ENCODE results near the gene C16orf86. TPM values are rescaled to one million over a fixed set of nuclear protein-coding genes. Genes with fewer than 3 reads are reported as not detected.

The C16orf86 gene
- total and polyA plus RNA-seq, 5 donors from 2014 or later = 3.2 to 6.8 (median 5.9) TPM

GRCh38 chr16:67650023-67650422, 16.6 kb upstream of the C16orf86 start:
- peak overlapping the region in 2 of 3 donors; percentile 9 to 92 for H3K27ac Mint-ChIP-seq
- Histone ChIP-seq H3K4me1 (ENCODE audit: control insufficient read depth, insufficient read depth, low read length, poor library complexity, severe bottlenecking) (peaks cover 22% of the 10 kb centered on the region), H3K9me3 (ENCODE audit: control insufficient read depth in 2 of 2, low read length in 2 of 2) (no peaks in the 10 kb centered on the region), H3K4me3 (ENCODE audit: low read depth, low read length) (no peak overlapping the region), H3K36me3 (ENCODE audit: control insufficient read depth, insufficient read depth, low read length) (peaks cover 56% of the 10 kb centered on the region), H3K27me3 (ENCODE audit: control insufficient read depth, insufficient read depth, low read length) (no peaks in the 10 kb centered on the region), H3K27ac (ENCODE audit: insufficient read depth, low read length, poor library complexity, severe bottlenecking) (no peak overlapping the region)
- H3K4me3 Mint-ChIP-seq = peak overlapping the region in 1 of 4 donors; percentile 70
- ATAC-seq (ENCODE audit: low read depth in 2 of 2) (no peak), DNase-seq (no peak)
- no peaks in the 10 kb centered on the region for H3K9me3 Mint-ChIP-seq
- peaks cover 23% of the 10 kb centered on the region for H3K36me3 Mint-ChIP-seq
- no peaks in the 10 kb centered on the region for H3K27me3 Mint-ChIP-seq
- peaks cover 0 to 33% (median 9%) of the 10 kb centered on the region in 4 donors for H3K4me1 Mint-ChIP-seq

- H3K4me1 Mint-ChIP-seq = peaks cover 0 to 31% (median 12%) of the 10 kb centered on the region in 4 donors
These were observed 15.6 kb upstream of the C16orf86 start for GRCh38 chr16:67651039-67651438.

GRCh38 chr16:67651847-67652246, 14.8 kb upstream of the C16orf86 start:
- peaks cover 30% of the 10 kb centered on the region for H3K36me3 Mint-ChIP-seq

More at GRCh38 chr16:67651039-67651438, 15.6 kb upstream of the C16orf86 start:
- peaks cover 66% of the 10 kb centered on the region for H3K36me3 ChIP-seq (ENCODE audit: control insufficient read depth, insufficient read depth, low read length)
- peaks cover 30% of the 10 kb centered on the region for H3K36me3 Mint-ChIP-seq
- H3K9me3 Mint-ChIP-seq = no peaks in the 10 kb centered on the region
- no peaks in the 10 kb centered on the region for H3K27me3 ChIP-seq (ENCODE audit: control insufficient read depth, insufficient read depth, low read length)
- DNase-seq = no peak
- H3K27ac Mint-ChIP-seq = peak overlapping the region in 1 of 3 donors; percentile 92
- H3K27ac ChIP-seq (ENCODE audit: insufficient read depth, low read length, poor library complexity, severe bottlenecking) = no peak overlapping the region
- H3K4me3 Mint-ChIP-seq = peak overlapping the region in 1 of 4 donors; percentile 4
- ATAC-seq (ENCODE audit: low read depth in 2 of 2) = no peak
- peaks cover 12% of the 10 kb centered on the region for H3K4me1 ChIP-seq (ENCODE audit: control insufficient read depth, insufficient read depth, low read length, poor library complexity, severe bottlenecking)
- H3K27me3 Mint-ChIP-seq = no peaks in the 10 kb centered on the region
- no peak overlapping the region for H3K4me3 ChIP-seq (ENCODE audit: low read depth, low read length)
- no peaks in the 10 kb centered on the region for H3K9me3 ChIP-seq (ENCODE audit: control insufficient read depth in 2 of 2, low read length in 2 of 2)

GRCh38 chr16:67652578-67653127, 14.0 kb upstream of the C16orf86 start:
- H3K9me3 ChIP-seq (ENCODE audit: control insufficient read depth in 2 of 2, low read length in 2 of 2) = no peaks in the 10 kb centered on the region
- no peak overlapping the region for H3K4me3 ChIP-seq (ENCODE audit: low read depth, low read length)
- peaks cover 30% of the 10 kb centered on the region for H3K36me3 Mint-ChIP-seq
- no peaks in the 10 kb centered on the region for H3K27me3 ChIP-seq (ENCODE audit: control insufficient read depth, insufficient read depth, low read length)
- peaks cover 0 to 26% (median 11%) of the 10 kb centered on the region in 4 donors for H3K4me1 Mint-ChIP-seq
- no peak for DNase-seq
- no peak overlapping the region for H3K27ac ChIP-seq (ENCODE audit: insufficient read depth, low read length, poor library complexity, severe bottlenecking)
- no peaks in the 10 kb centered on the region for H3K27me3 Mint-ChIP-seq
- no peak overlapping the region for H3K27ac Mint-ChIP-seq
- ATAC-seq (ENCODE audit: low read depth in 2 of 2) = no peak
- peaks cover 66% of the 10 kb centered on the region for H3K36me3 ChIP-seq (ENCODE audit: control insufficient read depth, insufficient read depth, low read length)
- no peak overlapping the region for H3K4me3 Mint-ChIP-seq
- H3K4me1 ChIP-seq (ENCODE audit: control insufficient read depth, insufficient read depth, low read length, poor library complexity, severe bottlenecking) = no peaks in the 10 kb centered on the region
- no peaks in the 10 kb centered on the region for H3K9me3 Mint-ChIP-seq

More at GRCh38 chr16:67651847-67652246, 14.8 kb upstream of the C16orf86 start:
- Histone ChIP-seq H3K4me3 (ENCODE audit: low read depth, low read length) (no peak overlapping the region), H3K9me3 (ENCODE audit: control insufficient read depth in 2 of 2, low read length in 2 of 2) (no peaks in the 10 kb centered on the region), H3K27me3 (ENCODE audit: control insufficient read depth, insufficient read depth, low read length) (no peaks in the 10 kb centered on the region), H3K27ac (ENCODE audit: insufficient read depth, low read length, poor library complexity, severe bottlenecking) (no peak overlapping the region), H3K4me1 (ENCODE audit: control insufficient read depth, insufficient read depth, low read length, poor library complexity, severe bottlenecking) (peaks cover 4% of the 10 kb centered on the region), H3K36me3 (ENCODE audit: control insufficient read depth, insufficient read depth, low read length) (peaks cover 70% of the 10 kb centered on the region)
- peaks cover 0 to 26% (median 11%) of the 10 kb centered on the region in 4 donors for H3K4me1 Mint-ChIP-seq
- no peaks in the 10 kb centered on the region for H3K9me3 Mint-ChIP-seq
- H3K27me3 Mint-ChIP-seq = no peaks in the 10 kb centered on the region
- H3K4me3 Mint-ChIP-seq = peak overlapping the region in 1 of 4 donors; percentile 38
- DNase-seq (no peak), ATAC-seq (ENCODE audit: low read depth in 2 of 2) (no peak)
- H3K27ac Mint-ChIP-seq = no peak overlapping the region

- Histone ChIP-seq H3K27ac (ENCODE audit: insufficient read depth, low read length, poor library complexity, severe bottlenecking) (no peak overlapping the region), H3K9me3 (ENCODE audit: control insufficient read depth in 2 of 2, low read length in 2 of 2) (no peaks in the 10 kb centered on the region), H3K4me1 (ENCODE audit: control insufficient read depth, insufficient read depth, low read length, poor library complexity, severe bottlenecking) (peaks cover 4% of the 10 kb centered on the region), H3K36me3 (ENCODE audit: control insufficient read depth, insufficient read depth, low read length) (peaks cover 66% of the 10 kb centered on the region), H3K27me3 (ENCODE audit: control insufficient read depth, insufficient read depth, low read length) (no peaks in the 10 kb centered on the region), H3K4me3 (ENCODE audit: low read depth, low read length) (no peak overlapping the region)
- no peaks in the 10 kb centered on the region for H3K9me3 Mint-ChIP-seq
- H3K27ac Mint-ChIP-seq = no peak overlapping the region
- H3K36me3 Mint-ChIP-seq = peaks cover 30% of the 10 kb centered on the region
- H3K4me3 Mint-ChIP-seq = no peak overlapping the region
- ATAC-seq (ENCODE audit: low read depth in 2 of 2) = no peak
- no peaks in the 10 kb centered on the region for H3K27me3 Mint-ChIP-seq
- no peak for DNase-seq
- peaks cover 0 to 31% (median 11%) of the 10 kb centered on the region in 4 donors for H3K4me1 Mint-ChIP-seq
These were observed 13.4 kb upstream of the C16orf86 start for GRCh38 chr16:67653128-67653788.

GRCh38 chr16:67653789-67654402, 12.7 kb upstream of the C16orf86 start:
- no peak overlapping the region for H3K27ac Mint-ChIP-seq
- peaks cover 0 to 37% (median 13%) of the 10 kb centered on the region in 4 donors for H3K4me1 Mint-ChIP-seq
- DNase-seq (no peak), ATAC-seq (ENCODE audit: low read depth in 2 of 2) (no peak)
- Histone ChIP-seq H3K9me3 (ENCODE audit: control insufficient read depth in 2 of 2, low read length in 2 of 2) (no peaks in the 10 kb centered on the region), H3K27me3 (ENCODE audit: control insufficient read depth, insufficient read depth, low read length) (no peaks in the 10 kb centered on the region), H3K36me3 (ENCODE audit: control insufficient read depth, insufficient read depth, low read length) (peaks cover 60% of the 10 kb centered on the region), H3K4me3 (ENCODE audit: low read depth, low read length) (no peak overlapping the region), H3K27ac (ENCODE audit: insufficient read depth, low read length, poor library complexity, severe bottlenecking) (no peak overlapping the region), H3K4me1 (ENCODE audit: control insufficient read depth, insufficient read depth, low read length, poor library complexity, severe bottlenecking) (peaks cover 10% of the 10 kb centered on the region)
- peaks cover 30% of the 10 kb centered on the region for H3K36me3 Mint-ChIP-seq
- no peaks in the 10 kb centered on the region for H3K9me3 Mint-ChIP-seq
- no peak overlapping the region for H3K4me3 Mint-ChIP-seq
- no peaks in the 10 kb centered on the region for H3K27me3 Mint-ChIP-seq

- Mint-ChIP-seq H3K4me1 (peaks cover 0 to 41% (median 15%) of the 10 kb centered on the region in 4 donors), H3K9me3 (no peaks in the 10 kb centered on the region), H3K27ac (peak overlapping the region in 1 of 3 donors; percentile 79), H3K36me3 (peaks cover 30% of the 10 kb centered on the region), H3K4me3 (peak overlapping the region in 1 of 4 donors; percentile 58), H3K27me3 (no peaks in the 10 kb centered on the region)
- no peak overlapping the region for H3K4me3 ChIP-seq (ENCODE audit: low read depth, low read length)
- peaks cover 55% of the 10 kb centered on the region for H3K36me3 ChIP-seq (ENCODE audit: control insufficient read depth, insufficient read depth, low read length)
- ATAC-seq (ENCODE audit: low read depth in 2 of 2) = no peak
- H3K27ac ChIP-seq (ENCODE audit: insufficient read depth, low read length, poor library complexity, severe bottlenecking) = no peak overlapping the region
- no peaks in the 10 kb centered on the region for H3K27me3 ChIP-seq (ENCODE audit: control insufficient read depth, insufficient read depth, low read length)
- no peak for DNase-seq
- peaks cover 16% of the 10 kb centered on the region for H3K4me1 ChIP-seq (ENCODE audit: control insufficient read depth, insufficient read depth, low read length, poor library complexity, severe bottlenecking)
- no peaks in the 10 kb centered on the region for H3K9me3 ChIP-seq (ENCODE audit: control insufficient read depth in 2 of 2, low read length in 2 of 2)
These were observed 12.2 kb upstream of the C16orf86 start for GRCh38 chr16:67654403-67654911.

All from CD4-positive, CD25-positive, alpha-beta regulatory T cell (primary cell).